HepG2 (cell line): ENCODE results near the gene SSBP4. TPM values are rescaled to one million over a fixed set of nuclear protein-coding genes. Genes with fewer than 3 reads are reported as not detected.

Experiments used
- CCDC6 ChIP-seq: sonication (generic); formaldehyde crosslinking; IDR thresholded peaks from 2 replicates; pipeline ENCODE4 v1.8.1; 2022; ENCODE audit warnings: mild to moderate bottlenecking, missing genetic modification reagents, moderate library complexity
- GFI1 ChIP-seq: sonication (generic); formaldehyde crosslinking; IDR thresholded peaks from 2 replicates; pipeline ENCODE4 v1.5.0; 2020; ENCODE audit warnings: missing genetic modification reagents, mild to moderate bottlenecking, borderline replicate concordance
- GZF1 ChIP-seq: sonication (generic); formaldehyde crosslinking; IDR thresholded peaks from 2 replicates; pipeline ENCODE4 v1.5.1; 2020; ENCODE audit warnings: mild to moderate bottlenecking, missing genetic modification reagents
- HCFC1 ChIP-seq: fragments of 150-350 bp; IDR thresholded peaks from 2 replicates; pipeline ENCODE4 v1.6.1; 2014; ENCODE audit warnings: low read depth, low read length
- HOMEZ ChIP-seq: IDR thresholded peaks from 2 replicates; pipeline ENCODE4 v1.6.1; 2016; ENCODE audit warnings: low read depth
- IRF2 ChIP-seq: IDR thresholded peaks from 2 replicates; pipeline ENCODE4 v1.6.1; 2018; ENCODE audit warnings: missing genetic modification reagents, missing compliant biosample characterization
- JUNB ChIP-seq: sonication (generic); formaldehyde crosslinking; IDR thresholded peaks from 2 replicates; pipeline ENCODE4 v1.8.0; 2022; ENCODE audit warnings: missing genetic modification reagents, mild to moderate bottlenecking, borderline replicate concordance
- KLF15 ChIP-seq: sonication (generic); formaldehyde crosslinking; IDR thresholded peaks from 2 replicates; pipeline ENCODE4 v1.8.1; 2023; ENCODE audit warnings: borderline replicate concordance, mild to moderate bottlenecking, inconsistent platforms, missing genetic modification reagents, mixed read lengths
- PAF1 ChIP-seq: IDR thresholded peaks from 2 replicates; pipeline ENCODE4 v1.6.1; 2016; ENCODE audit warnings: missing genetic modification reagents, missing compliant biosample characterization
- PCBP2 ChIP-seq: fragments of 200-400 bp; formaldehyde crosslinking; optimal IDR thresholded peaks from 2 replicates; pipeline ENCODE3; 2018; ENCODE audit warnings: low read length, low read depth; ENCODE audit not compliant: poor library complexity, severe bottlenecking
- PITX1 ChIP-seq: sonication (generic); formaldehyde crosslinking; IDR thresholded peaks from 2 replicates; pipeline ENCODE4 v1.5.1; 2020; ENCODE audit warnings: mild to moderate bottlenecking, missing genetic modification reagents
- PTBP1 ChIP-seq: fragments of 200-400 bp; formaldehyde crosslinking; IDR thresholded peaks from 2 replicates; pipeline ENCODE4 v1.6.1; 2018; ENCODE audit warnings: low read length, low read depth; ENCODE audit not compliant: poor library complexity, severe bottlenecking
- SAP130 ChIP-seq: IDR thresholded peaks from 2 replicates; pipeline ENCODE4 v1.6.1; 2016; ENCODE audit warnings: low read depth
- SNAI1 ChIP-seq: sonication (generic); formaldehyde crosslinking; IDR thresholded peaks from 2 replicates; pipeline ENCODE4 v1.5.0; 2020; ENCODE audit warnings: mild to moderate bottlenecking, missing genetic modification reagents, borderline replicate concordance
- XRCC5 ChIP-seq: fragments of 200-400 bp; formaldehyde crosslinking; optimal IDR thresholded peaks from 2 replicates; pipeline ENCODE3; 2017; ENCODE audit warnings: mild to moderate bottlenecking, low read length
- ZBTB26 ChIP-seq: IDR thresholded peaks from 2 replicates; pipeline ENCODE4 v1.6.1; 2016; ENCODE audit warnings: missing compliant biosample characterization, missing genetic modification reagents, borderline replicate concordance
- ZFP90 ChIP-seq: sonication (generic); formaldehyde crosslinking; IDR thresholded peaks from 2 replicates; pipeline ENCODE4 v1.8.0; 2022; ENCODE audit warnings: missing genetic modification reagents, mild to moderate bottlenecking, inconsistent platforms, borderline replicate concordance
- ZKSCAN8 ChIP-seq: IDR thresholded peaks from 2 replicates; pipeline ENCODE4 v1.6.1; 2016; ENCODE audit warnings: borderline replicate concordance, missing genetic modification reagents, missing compliant biosample characterization
- ZNF331 ChIP-seq: sonication (generic); formaldehyde crosslinking; IDR thresholded peaks from 2 replicates; pipeline ENCODE4 v1.4.0; 2020; ENCODE audit warnings: missing genetic modification reagents
- ZNF337 ChIP-seq: sonication (generic); formaldehyde crosslinking; IDR thresholded peaks from 2 replicates; pipeline ENCODE4 v1.5.1; 2020; ENCODE audit warnings: missing genetic modification reagents, low read depth, mild to moderate bottlenecking, borderline replicate concordance
- ZNF543 ChIP-seq: sonication (generic); formaldehyde crosslinking; IDR thresholded peaks from 2 replicates; pipeline ENCODE4 v1.4.0; 2020; ENCODE audit warnings: mild to moderate bottlenecking, missing genetic modification reagents
- ZNF580 ChIP-seq: IDR thresholded peaks from 2 replicates; pipeline ENCODE4 v1.6.1; 2016; ENCODE audit warnings: low read depth, borderline replicate concordance
- ZNF816 ChIP-seq: sonication (generic); formaldehyde crosslinking; IDR thresholded peaks from 2 replicates; pipeline ENCODE4 v1.8.0; 2022; ENCODE audit warnings: missing genetic modification reagents, mild to moderate bottlenecking, borderline replicate concordance
- ZXDC ChIP-seq: sonication (generic); formaldehyde crosslinking; IDR thresholded peaks from 2 replicates; pipeline ENCODE4 v1.5.0; 2020; ENCODE audit warnings: mild to moderate bottlenecking, missing genetic modification reagents
- polyA plus RNA-seq, 8 experiments: library from polyadenylated mRNA; depleted of rRNA in 3 of 8; stranded (reverse) in 7 of 8; unstranded in 1 of 8; fragments of >200 nt; fragmentation: Illumina TruSeq in 4 of 8; extraction: Trizol in 4 of 8; gene quantifications; 2 replicates each; pipeline versions ENCODE4 v1.2.1 to v1.2.3, GENCODE V29; 2011 to 2016; ENCODE audit warnings: low read depth in 4 of 8, missing spikeins in 1 of 8, mixed read lengths in 1 of 8; ENCODE audit not compliant: insufficient read depth in 1 of 8
- total RNA-seq, 5 experiments: library from RNA; depleted of rRNA; stranded (reverse); fragments of >200 nt; fragmentation: Illumina TruSeq; extraction: Trizol; gene quantifications; 2 replicates each; pipeline ENCODE4 v1.2.3, GENCODE V29; 2016; ENCODE audit warnings: low read depth in 1 of 5

The SSBP4 gene
- total and polyA plus RNA-seq, 2 of the 13 experiments (the other 11 are each of a cell fraction or from before 2014, with no cell fraction given), result 20.8 to 39.5 TPM

GRCh38 chr19:18385675-18386542, 33.3 kb upstream of the SSBP4 start, which contains the start of gene GDF15 (continued):
- peak; percentile 68; the same call in 1 of the 2 replicates for TF ChIP-seq ZKSCAN8 (CRISPR knock-in tag)
- peak; percentile 62 for TF ChIP-seq ZNF580 (CRISPR knock-in tag)
- peak; percentile 79; the same call in 1 of the 2 replicates for TF ChIP-seq SAP130 (CRISPR knock-in tag)
- TF ChIP-seq CCDC6, result peak; percentile 97
- TF ChIP-seq PTBP1, result no peak
- TF ChIP-seq GZF1 (CRISPR knock-in tag), result 0 out of 2 replicates have a peak, but pooled peaks have one; percentile 63
- no peak for TF ChIP-seq HOMEZ
- TF ChIP-seq JUNB (CRISPR knock-in tag), result 0 out of 2 replicates have a peak, but pooled peaks have one; percentile 55
- peak; percentile 85 for TF ChIP-seq XRCC5
- TF ChIP-seq PAF1 (CRISPR knock-in tag), result no peak; the same call in none of the 2 replicates
- peak; percentile 94 for TF ChIP-seq ZNF816 (CRISPR knock-in tag)
- TF ChIP-seq ZNF337 (CRISPR knock-in tag), result no peak
- peak; percentile 80; the same call in 1 of the 2 replicates for TF ChIP-seq KLF15 (CRISPR knock-in tag)
- TF ChIP-seq GFI1, result peak; percentile 66
- peak; percentile 90 for TF ChIP-seq ZNF331 (CRISPR knock-in tag)
- TF ChIP-seq PITX1 (CRISPR knock-in tag), result peak; percentile 76; the same call in 1 of the 2 replicates
- peak; percentile 89 for TF ChIP-seq IRF2 (CRISPR knock-in tag)
- TF ChIP-seq PCBP2, result no peak
- TF ChIP-seq SNAI1 (CRISPR knock-in tag), result peak; percentile 20; the same call in 1 of the 2 replicates
- TF ChIP-seq ZNF543 (CRISPR knock-in tag), result peak; percentile 89; the same call in 1 of the 2 replicates
- peak; percentile 20; the same call in 1 of the 2 replicates for TF ChIP-seq HCFC1
- peak; percentile 79 for TF ChIP-seq ZBTB26
- peak; percentile 84; the same call in 1 of the 2 replicates for TF ChIP-seq ZXDC (CRISPR knock-in tag)
- TF ChIP-seq ZFP90 (CRISPR knock-in tag), result peak; percentile 91
